Gastroesophageal sphincter (tissue), 3 donors: Measurements from ENCODE around the gene UPB1.

Source experiments
- EP300 ChIP-seq: sonication (generic); formaldehyde crosslinking; IDR thresholded peaks from one replicate; pipeline ENCODE4 v1.6.1; 2017; ENCODE audit warnings: antibody characterized with exemption, mild to moderate bottlenecking
- POLR2A ChIP-seq, 2 donors: fragments of 450-650 bp; IDR thresholded peaks; one replicate each; pipeline ENCODE4 v1.6.1; 2017; ENCODE audit warnings: antibody characterized with exemption in 2 of 2, mild to moderate bottlenecking in 2 of 2, moderate library complexity in 1 of 2
- POLR2AphosphoS5 ChIP-seq: sonication (generic); formaldehyde crosslinking; IDR thresholded peaks from one replicate; pipeline ENCODE4 v1.6.1; 2017; ENCODE audit warnings: antibody characterized with exemption
- TF ChIP-seq, protein P1 (sequence below), 4 experiments: fragments of 200-600 bp in 2 of 4; fragments of 450-650 bp in 2 of 4; sonication (generic) in 1 of 4; IDR thresholded peaks; one replicate each; pipeline ENCODE4 v1.5.1; 2017 to 2019; ENCODE audit warnings: antibody characterized with exemption in 4 of 4, mild to moderate bottlenecking in 2 of 4, moderate library complexity in 2 of 4

DNA sequence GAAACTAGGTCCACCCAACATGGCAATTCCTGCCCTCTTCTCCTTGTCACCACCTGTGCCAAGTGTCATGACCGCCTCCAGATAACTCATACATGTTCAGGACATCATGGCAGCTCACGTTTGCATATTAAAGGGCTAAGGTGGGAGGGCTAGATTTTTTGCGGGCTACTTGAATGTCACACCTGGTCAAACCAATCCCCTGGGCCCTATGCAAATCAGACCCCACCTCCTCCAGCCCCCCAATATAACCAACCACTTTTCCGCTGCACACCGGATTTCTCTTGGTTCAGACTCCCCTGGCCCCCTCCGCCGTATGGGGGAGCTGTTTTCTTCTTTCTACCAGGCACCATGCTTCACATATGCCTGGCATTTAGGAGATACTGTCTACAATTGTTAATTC lies 12.6 kb downstream of the UPB1 start:
- TF ChIP-seq, protein P1, sequence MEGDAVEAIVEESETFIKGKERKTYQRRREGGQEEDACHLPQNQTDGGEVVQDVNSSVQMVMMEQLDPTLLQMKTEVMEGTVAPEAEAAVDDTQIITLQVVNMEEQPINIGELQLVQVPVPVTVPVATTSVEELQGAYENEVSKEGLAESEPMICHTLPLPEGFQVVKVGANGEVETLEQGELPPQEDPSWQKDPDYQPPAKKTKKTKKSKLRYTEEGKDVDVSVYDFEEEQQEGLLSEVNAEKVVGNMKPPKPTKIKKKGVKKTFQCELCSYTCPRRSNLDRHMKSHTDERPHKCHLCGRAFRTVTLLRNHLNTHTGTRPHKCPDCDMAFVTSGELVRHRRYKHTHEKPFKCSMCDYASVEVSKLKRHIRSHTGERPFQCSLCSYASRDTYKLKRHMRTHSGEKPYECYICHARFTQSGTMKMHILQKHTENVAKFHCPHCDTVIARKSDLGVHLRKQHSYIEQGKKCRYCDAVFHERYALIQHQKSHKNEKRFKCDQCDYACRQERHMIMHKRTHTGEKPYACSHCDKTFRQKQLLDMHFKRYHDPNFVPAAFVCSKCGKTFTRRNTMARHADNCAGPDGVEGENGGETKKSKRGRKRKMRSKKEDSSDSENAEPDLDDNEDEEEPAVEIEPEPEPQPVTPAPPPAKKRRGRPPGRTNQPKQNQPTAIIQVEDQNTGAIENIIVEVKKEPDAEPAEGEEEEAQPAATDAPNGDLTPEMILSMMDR (IDR thresholded peaks at IDR 0.05) = no peak
- no peak for TF ChIP-seq EP300
- TF ChIP-seq POLR2AphosphoS5 = no peak
- TF ChIP-seq POLR2A (IDR thresholded peaks at IDR 0.05) = no peak
